Muscle layer of colon (tissue), 2 donors: ENCODE measurements around the gene ANGPTL8.
A peak's percentile ranks its signal among the peaks of the same experiment; 100 is the strongest.

Experiments used
- H3K27ac ChIP-seq: one replicate; pipeline ENCODE4 v1.7.0; 2013; ENCODE audit warnings: low read depth, mild to moderate bottlenecking, low read length, moderate library complexity
- H3K27me3 ChIP-seq, 2 donors: one replicate each; pipeline ENCODE4 v1.7.0; 2013; ENCODE audit warnings: low read length in 2 of 2, mild to moderate bottlenecking in 2 of 2; ENCODE audit not compliant: insufficient read depth in 2 of 2, control insufficient read depth in 1 of 2
- H3K36me3 ChIP-seq: one replicate; pipeline ENCODE4 v1.7.0; 2013; ENCODE audit warnings: mild to moderate bottlenecking, low read length; ENCODE audit not compliant: insufficient read depth
- H3K4me1 ChIP-seq: one replicate; pipeline ENCODE4 v1.7.0; 2013; ENCODE audit warnings: mild to moderate bottlenecking, low read length; ENCODE audit not compliant: insufficient read depth
- H3K4me3 ChIP-seq, 2 donors: one replicate each; pipeline ENCODE4 v1.7.0; 2013; ENCODE audit warnings: low read length in 2 of 2, low read depth in 1 of 2, mild to moderate bottlenecking in 1 of 2, moderate library complexity in 1 of 2
- H3K9ac ChIP-seq: one replicate; pipeline ENCODE4 v1.7.0; 2013; ENCODE audit warnings: low read length
- H3K9me3 ChIP-seq: one replicate; pipeline ENCODE4 v1.7.0; 2013; ENCODE audit warnings: mild to moderate bottlenecking, low read length
- donor health status: abdominal sarcoma.
- donor health status: Adenocarcinoma of cecum.

Gene ANGPTL8

DNA sequence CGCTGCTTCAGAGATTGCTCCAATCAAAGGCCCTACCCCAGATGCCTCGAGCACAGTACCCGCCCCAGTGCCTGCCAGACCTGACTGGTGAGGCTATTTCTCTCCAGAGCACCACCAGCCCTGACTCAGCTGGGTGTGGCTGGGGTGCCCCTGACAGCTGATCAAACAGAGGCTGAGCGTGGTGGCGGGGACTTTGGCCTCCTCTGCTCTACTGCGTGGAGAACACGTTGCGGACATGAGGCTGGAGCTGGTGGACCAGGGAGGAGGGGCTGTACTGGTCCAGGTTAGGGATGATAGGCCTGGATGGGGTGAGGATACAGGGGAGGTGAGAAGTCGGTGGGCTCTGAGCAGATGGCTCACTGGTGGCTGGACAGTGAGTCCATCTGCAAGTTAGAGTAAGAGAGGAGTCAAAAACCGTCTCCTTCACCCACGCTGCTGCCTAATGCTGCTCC, 26.4 kb downstream of the ANGPTL8 start:
- Histone ChIP-seq H3K27me3 (peaks cover 0 to 5% of the 10 kb centered on the region in 2 donors), H3K36me3 (no peaks in the 10 kb centered on the region), H3K9ac (no peak overlapping the region), H3K4me3 (no peak overlapping the region), H3K4me1 (peaks cover 11% of the 10 kb centered on the region), H3K9me3 (no peaks in the 10 kb centered on the region), H3K27ac (no peak overlapping the region)

DNA sequence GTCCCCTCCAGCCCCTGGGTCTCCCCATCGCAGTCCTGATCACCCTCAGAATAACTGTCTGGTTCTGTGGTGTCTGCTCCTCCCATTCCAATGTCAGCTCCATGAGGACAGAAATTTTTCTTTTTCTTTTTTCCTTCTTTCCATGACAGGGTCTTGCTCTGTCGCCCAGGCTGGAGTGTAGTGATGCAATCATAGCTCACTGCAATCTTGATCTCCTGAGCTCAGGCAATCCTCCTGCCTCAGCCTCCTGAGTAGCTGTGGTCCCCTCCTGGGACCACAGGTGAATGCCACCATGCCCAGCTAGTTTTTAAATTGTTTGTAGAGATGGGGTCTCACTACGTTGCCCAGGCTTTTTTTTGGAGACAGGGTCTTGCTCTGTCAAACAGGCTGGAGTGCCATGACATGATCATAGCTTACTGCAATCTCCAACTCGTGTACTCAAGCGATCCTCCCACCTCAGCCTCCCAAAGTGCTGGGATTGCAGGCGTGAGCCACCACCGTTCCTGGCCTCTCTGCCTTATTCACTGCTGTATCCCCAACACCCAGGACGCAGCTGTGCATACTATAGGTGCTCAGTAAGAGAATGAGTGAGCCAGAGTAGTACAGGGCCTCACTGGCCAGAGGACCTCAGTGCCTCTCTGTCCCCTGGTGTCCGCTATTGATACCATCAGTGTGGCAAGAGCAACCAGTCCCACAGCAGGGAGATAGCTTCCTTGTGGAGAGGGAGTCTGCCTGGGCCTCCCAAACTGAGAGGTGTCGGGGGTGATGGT, 28.1 kb downstream of the ANGPTL8 start:
- H3K36me3 ChIP-seq: no peaks in the 10 kb centered on the region
- H3K4me1 ChIP-seq: peaks cover 11% of the 10 kb centered on the region
- H3K9ac ChIP-seq: no peak overlapping the region
- H3K4me3 ChIP-seq: no peak overlapping the region
- no peak overlapping the region for H3K27ac ChIP-seq
- peaks cover 0 to 5% of the 10 kb centered on the region in 2 donors for H3K27me3 ChIP-seq
- H3K9me3 ChIP-seq: no peaks in the 10 kb centered on the region

DNA sequence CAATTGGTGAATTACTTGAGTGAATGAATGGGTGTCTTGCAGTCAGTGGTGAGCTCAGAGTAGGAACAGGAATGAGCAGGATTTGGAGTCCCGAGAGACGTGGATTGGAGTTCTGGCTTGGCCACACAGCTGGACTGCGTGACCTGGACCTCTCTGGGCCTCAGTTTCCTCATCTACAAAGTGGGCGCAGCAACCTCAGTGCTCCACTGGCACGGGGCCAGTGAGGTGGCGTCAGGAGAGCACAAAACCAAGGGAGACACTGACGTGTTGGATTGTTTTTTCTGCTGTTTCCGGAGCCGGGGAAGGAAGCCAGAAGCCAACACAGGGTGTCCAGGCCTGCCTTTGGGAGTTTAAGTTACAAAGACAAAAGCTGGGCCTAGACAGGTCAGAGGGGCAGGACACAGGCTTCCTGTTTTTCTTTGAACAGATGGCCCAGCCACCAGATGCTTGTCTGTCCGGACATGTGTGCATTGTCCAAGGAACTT, 29.4 kb downstream of the ANGPTL8 start:
- H3K36me3 ChIP-seq: no peaks in the 10 kb centered on the region
- H3K9ac ChIP-seq: no peak overlapping the region
- H3K27me3 ChIP-seq: no peaks in the 10 kb centered on the region
- H3K9me3 ChIP-seq: no peaks in the 10 kb centered on the region
- H3K4me3 ChIP-seq: no peak overlapping the region
- H3K4me1 ChIP-seq: peaks cover 11% of the 10 kb centered on the region
- H3K27ac ChIP-seq: peak overlapping the region; percentile 52

DNA sequence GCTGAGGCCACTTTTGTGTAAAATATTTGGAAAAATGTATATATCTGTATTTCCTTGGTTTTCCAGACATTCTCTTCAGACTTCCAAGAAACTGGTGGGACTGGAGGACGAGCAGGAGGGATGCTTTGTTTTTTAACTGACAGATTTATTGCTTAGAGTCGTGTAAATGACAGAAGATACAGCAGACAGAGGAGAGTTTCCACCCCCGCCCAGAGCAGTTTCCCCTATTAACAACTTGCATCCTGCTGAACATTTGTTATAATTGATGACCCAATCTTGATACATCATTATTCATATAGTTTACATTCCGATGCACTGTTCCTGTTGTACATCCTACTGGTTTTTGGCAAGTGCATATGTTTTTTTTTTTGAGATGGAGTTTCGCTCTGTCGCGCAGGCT, 30.0 kb downstream of the ANGPTL8 start:
- Histone ChIP-seq H3K36me3 (no peaks in the 10 kb centered on the region), H3K9me3 (no peaks in the 10 kb centered on the region), H3K4me1 (peaks cover 11% of the 10 kb centered on the region), H3K27me3 (no peaks in the 10 kb centered on the region), H3K9ac (no peak overlapping the region), H3K4me3 (no peak overlapping the region), H3K27ac (peak overlapping the region; percentile 52)

GRCh38 chr19:11273296-11273695, 33.9 kb downstream of the ANGPTL8 start:
- Histone ChIP-seq H3K36me3 (no peaks in the 10 kb centered on the region), H3K9me3 (no peaks in the 10 kb centered on the region), H3K27me3 (no peaks in the 10 kb centered on the region)

DNA sequence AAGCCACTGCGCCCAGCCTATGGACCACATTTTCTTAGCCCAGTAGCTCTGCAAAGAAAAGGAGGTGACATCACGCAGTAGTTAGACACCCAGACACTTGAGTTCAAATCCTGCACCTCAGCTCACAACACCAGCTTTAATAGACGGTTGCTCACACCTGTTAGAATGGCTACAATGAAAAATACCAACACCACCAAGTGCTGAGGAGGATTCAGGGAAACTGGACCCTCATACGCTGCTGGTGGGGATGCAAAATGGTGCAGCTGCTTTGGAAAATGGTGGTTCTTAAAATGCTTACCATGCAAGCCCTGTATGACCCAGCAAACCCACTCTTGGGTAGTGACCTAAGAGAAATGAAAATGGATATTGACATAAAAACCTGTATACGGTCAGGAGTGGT, 34.6 kb downstream of the ANGPTL8 start:
- Histone ChIP-seq H3K4me3 (no peak overlapping the region), H3K4me1 (peaks cover 7% of the 10 kb centered on the region), H3K36me3 (no peaks in the 10 kb centered on the region), H3K9ac (no peak overlapping the region), H3K27ac (no peak overlapping the region), H3K27me3 (no peaks in the 10 kb centered on the region), H3K9me3 (no peaks in the 10 kb centered on the region)

More at GRCh38 chr19:11273296-11273695, 33.9 kb downstream of the ANGPTL8 start:
- Histone ChIP-seq H3K27ac (no peak overlapping the region), H3K4me1 (peaks cover 11% of the 10 kb centered on the region), H3K4me3 (no peak overlapping the region), H3K9ac (no peak overlapping the region)

- H3K9me3 ChIP-seq: no peaks in the 10 kb centered on the region
- H3K27ac ChIP-seq: no peak overlapping the region
- H3K36me3 ChIP-seq: no peaks in the 10 kb centered on the region
- H3K4me3 ChIP-seq: no peak overlapping the region
- H3K27me3 ChIP-seq: no peaks in the 10 kb centered on the region
- H3K9ac ChIP-seq: no peak overlapping the region
- H3K4me1 ChIP-seq: peaks cover under 1% of the 10 kb centered on the region
Observed at GRCh38 chr19:11274533-11275086, 35.2 kb downstream of the ANGPTL8 start.

GRCh38 chr19:11278670-11279069, 39.3 kb downstream of the ANGPTL8 start:
- no peaks in the 10 kb centered on the region for H3K36me3 ChIP-seq
- H3K27ac ChIP-seq: no peak overlapping the region
- H3K9ac ChIP-seq: no peak overlapping the region
- H3K4me3 ChIP-seq: no peak overlapping the region
- no peaks in the 10 kb centered on the region for H3K4me1 ChIP-seq
- H3K9me3 ChIP-seq: no peaks in the 10 kb centered on the region
- no peaks in the 10 kb centered on the region for H3K27me3 ChIP-seq

GRCh38 chr19:11279505-11280236, 40.3 kb downstream of the ANGPTL8 start:
- Histone ChIP-seq H3K9ac (no peak overlapping the region), H3K36me3 (no peaks in the 10 kb centered on the region), H3K9me3 (no peaks in the 10 kb centered on the region), H3K27ac (no peak overlapping the region), H3K4me3 (no peak overlapping the region), H3K4me1 (no peaks in the 10 kb centered on the region), H3K27me3 (no peaks in the 10 kb centered on the region)

- Histone ChIP-seq H3K4me3 (no peak overlapping the region), H3K9me3 (no peaks in the 10 kb centered on the region), H3K9ac (no peak overlapping the region), H3K27ac (no peak overlapping the region), H3K4me1 (no peaks in the 10 kb centered on the region), H3K27me3 (no peaks in the 10 kb centered on the region), H3K36me3 (no peaks in the 10 kb centered on the region)
Observed at GRCh38 chr19:11281356-11282049, 42.1 kb downstream of the ANGPTL8 start.

- H3K4me1 ChIP-seq: no peaks in the 10 kb centered on the region
- H3K9me3 ChIP-seq: no peaks in the 10 kb centered on the region
- H3K27ac ChIP-seq: no peak overlapping the region
- no peaks in the 10 kb centered on the region for H3K36me3 ChIP-seq
- H3K27me3 ChIP-seq: no peaks in the 10 kb centered on the region
- H3K9ac ChIP-seq: no peak overlapping the region
- H3K4me3 ChIP-seq: no peak overlapping the region
Observed at GRCh38 chr19:11284515-11284914, 45.1 kb downstream of the ANGPTL8 start.
